ENCODE data around the gene OR10X1.

OR10X1 gene, protein sequence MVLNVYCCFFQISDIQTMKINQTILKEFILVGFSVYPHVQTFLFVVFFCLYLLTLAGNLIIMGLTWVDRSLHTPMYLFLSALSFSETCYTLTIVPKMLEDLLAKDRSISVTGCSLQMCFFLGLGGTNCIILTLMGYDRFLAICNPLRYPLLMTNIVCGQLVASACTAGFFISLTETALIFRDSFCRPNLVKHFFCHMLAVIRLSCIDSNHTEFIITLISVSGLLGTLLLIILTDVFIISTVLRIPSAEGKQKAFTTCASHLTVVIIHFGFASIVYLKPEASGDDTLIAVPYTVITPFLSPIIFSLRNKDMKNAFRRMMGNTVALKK

DNA sequence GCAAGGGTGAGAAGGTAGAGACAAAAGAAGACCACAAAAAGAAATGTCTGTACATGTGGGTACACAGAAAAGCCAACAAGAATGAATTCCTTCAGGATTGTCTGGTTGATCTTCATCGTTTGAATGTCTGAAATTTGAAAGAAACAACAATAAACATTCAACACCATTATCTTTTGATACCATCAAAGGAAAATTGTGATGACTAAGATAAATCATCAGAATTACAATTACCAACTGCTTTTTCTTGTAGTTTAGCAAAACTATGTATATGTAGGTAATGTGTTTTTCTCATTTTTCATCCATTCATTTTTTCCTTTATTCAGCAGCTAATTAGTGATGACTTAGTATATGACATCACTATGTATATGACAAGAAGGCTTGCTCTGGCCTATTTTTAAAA lies at the start of gene OR10X1:
Gene OR10X1, minus strand, starts transcription at position 167 of the 400 bp plus-strand sequence. Its CDS starts 0 bp downstream, at position 167.
- no peak within 1 kb of the TSS for H3K4me3 ChIP-seq (ENCODE audit: low read depth, low read length)
- DNase-seq (ENCODE audit: low read depth): no peak
- TF ChIP-seq, protein P1, sequence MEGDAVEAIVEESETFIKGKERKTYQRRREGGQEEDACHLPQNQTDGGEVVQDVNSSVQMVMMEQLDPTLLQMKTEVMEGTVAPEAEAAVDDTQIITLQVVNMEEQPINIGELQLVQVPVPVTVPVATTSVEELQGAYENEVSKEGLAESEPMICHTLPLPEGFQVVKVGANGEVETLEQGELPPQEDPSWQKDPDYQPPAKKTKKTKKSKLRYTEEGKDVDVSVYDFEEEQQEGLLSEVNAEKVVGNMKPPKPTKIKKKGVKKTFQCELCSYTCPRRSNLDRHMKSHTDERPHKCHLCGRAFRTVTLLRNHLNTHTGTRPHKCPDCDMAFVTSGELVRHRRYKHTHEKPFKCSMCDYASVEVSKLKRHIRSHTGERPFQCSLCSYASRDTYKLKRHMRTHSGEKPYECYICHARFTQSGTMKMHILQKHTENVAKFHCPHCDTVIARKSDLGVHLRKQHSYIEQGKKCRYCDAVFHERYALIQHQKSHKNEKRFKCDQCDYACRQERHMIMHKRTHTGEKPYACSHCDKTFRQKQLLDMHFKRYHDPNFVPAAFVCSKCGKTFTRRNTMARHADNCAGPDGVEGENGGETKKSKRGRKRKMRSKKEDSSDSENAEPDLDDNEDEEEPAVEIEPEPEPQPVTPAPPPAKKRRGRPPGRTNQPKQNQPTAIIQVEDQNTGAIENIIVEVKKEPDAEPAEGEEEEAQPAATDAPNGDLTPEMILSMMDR (conservative IDR thresholded peaks at IDR 0.05; ENCODE audit: low read depth, low read length): no peak

DNA sequence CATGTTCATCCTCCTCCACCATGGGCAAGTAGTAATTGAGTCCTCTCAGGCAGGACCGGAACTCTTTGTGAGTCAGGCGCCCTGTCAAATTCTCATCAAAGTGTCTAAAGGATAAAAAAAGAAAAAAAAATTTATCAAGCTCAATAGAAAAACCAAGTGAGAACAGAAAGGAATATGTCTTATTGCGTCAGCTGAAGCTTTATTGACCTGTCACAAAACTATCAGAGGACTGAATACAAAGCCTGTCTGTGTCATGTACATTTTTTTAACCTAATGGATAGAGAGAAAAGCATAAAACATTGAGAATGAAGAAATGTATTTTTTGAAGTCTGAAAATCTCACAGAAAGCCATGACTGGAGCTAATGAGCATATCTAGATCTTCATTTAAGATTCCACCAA lies 34.1 kb upstream of the OR10X1 start:
- no peak for DNase-seq (ENCODE audit: low read depth)
- TF ChIP-seq, protein P1 (conservative IDR thresholded peaks at IDR 0.05; ENCODE audit: low read depth, low read length): no peak
- no peak overlapping the region for H3K4me3 ChIP-seq (ENCODE audit: low read depth, low read length)

DNA sequence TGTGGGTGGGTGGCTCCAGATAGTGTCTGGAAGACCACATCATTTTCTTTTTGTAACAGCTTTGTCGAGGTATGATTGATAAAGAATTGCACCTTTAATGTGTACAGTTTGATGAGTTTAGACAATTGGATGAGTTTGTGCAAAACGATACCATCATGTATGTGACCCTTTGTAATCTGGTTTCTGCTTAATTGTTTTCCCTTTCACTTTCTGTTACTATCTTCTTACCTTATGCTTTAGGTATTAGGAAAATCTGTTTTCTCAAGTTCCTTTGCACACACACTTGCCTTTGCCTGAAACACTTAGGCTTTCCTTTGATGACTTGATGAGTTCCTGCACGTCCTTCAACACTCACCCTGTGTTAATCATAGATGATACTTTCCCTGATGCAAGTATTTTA lies 32.2 kb upstream of the OR10X1 start:
- DNase-seq (ENCODE audit: low read depth): no peak
- TF ChIP-seq, protein P1 (conservative IDR thresholded peaks at IDR 0.05; ENCODE audit: low read depth, low read length): no peak
- H3K4me3 ChIP-seq (ENCODE audit: low read depth, low read length): no peak overlapping the region

DNA sequence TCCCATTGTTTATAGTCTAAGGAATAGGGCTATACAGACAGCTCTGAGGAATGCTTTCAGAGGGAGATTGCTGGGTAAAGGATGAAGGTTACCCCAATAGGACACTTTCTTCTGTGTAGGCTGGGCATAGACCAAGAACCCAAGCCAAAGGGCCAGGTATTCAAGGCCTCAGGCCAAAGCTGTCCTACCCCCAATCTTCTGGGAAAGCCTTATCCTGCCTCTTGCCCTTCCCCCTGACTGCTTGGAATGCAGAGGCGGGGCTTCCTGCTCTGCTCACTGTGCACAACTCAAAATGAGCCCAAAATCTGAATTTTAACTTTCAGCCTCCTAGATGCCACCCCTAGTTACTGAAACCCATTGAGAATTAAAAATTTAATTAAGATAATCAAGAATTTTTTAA lies 27.6 kb upstream of the OR10X1 start:
- H3K4me3 ChIP-seq (ENCODE audit: low read depth, low read length): no peak overlapping the region
- DNase-seq (ENCODE audit: low read depth): no peak
- TF ChIP-seq, protein P1 (conservative IDR thresholded peaks at IDR 0.05; ENCODE audit: low read depth, low read length): no peak

DNA sequence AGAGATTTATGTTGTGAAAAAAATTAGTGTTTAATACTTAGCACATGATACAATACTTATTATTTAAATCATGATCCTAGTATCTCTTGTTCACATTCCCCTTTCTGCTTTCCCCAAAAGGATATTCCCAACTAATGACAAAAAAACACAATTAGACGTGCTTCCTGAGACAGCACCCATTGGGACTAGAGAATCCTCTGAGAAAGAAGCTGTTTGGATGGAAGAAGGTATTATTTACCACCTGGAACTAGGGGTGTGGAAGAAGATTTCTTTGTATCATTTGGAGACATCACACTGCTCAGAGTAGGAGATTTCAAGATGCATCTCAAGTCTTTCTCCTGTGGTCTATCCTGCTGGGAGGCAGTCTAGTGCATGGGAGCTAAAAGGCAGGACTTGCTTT lies 25.3 kb upstream of the OR10X1 start, which contains the start of gene OR10Z1:
Gene OR10Z1, plus strand, starts transcription at position 301 of the 400 bp plus-strand sequence. CDS start 1,171 bp downstream, outside the sequence.
- TF ChIP-seq, protein P1 (conservative IDR thresholded peaks at IDR 0.05; ENCODE audit: low read depth, low read length): no peak
- no peak within 1 kb of the TSS for H3K4me3 ChIP-seq (ENCODE audit: low read depth, low read length)
- no peak for DNase-seq (ENCODE audit: low read depth)

DNA sequence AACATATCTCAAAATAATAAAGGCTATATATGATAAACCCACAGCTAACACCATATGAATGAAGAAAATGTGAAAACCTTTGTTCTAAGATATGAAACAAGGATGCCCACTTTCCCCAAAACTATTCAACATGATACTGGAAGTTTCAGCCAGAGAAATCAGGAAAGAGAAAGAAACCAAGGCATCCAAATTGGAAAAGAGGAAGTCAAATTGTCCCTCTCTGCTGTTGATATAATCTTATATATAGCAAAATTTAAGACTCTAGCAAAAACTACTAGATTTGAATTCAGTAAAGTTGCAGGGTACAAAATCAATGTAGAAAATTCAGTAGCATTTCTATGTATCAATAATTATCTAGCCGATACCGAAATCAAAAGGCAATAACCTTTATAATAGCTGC lies 21.0 kb upstream of the OR10X1 start:
- H3K4me3 ChIP-seq (ENCODE audit: low read depth, low read length): no peak overlapping the region
- TF ChIP-seq, protein P1 (conservative IDR thresholded peaks at IDR 0.05; ENCODE audit: low read depth, low read length): no peak

DNA sequence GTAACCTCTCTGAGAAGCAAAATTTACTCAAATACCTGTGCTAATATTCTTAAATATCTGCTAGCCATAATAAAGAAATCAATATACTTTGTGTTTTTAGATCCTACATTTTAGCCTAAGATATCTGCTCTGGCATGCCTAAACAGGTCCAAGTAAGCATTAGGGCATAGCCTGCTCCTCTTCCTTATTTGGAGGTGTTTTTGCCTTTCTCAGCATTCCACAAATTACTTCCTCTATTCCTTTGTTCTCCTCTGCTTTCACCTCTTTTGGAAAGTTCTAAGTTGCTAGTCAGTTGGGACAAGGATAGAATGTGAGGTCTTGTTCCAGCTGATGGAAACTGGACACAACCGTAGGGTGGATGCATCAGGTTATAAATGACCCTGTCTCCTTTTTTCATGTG lies 7.2 kb upstream of the OR10X1 start:
- TF ChIP-seq, protein P1 (conservative IDR thresholded peaks at IDR 0.05; ENCODE audit: low read depth, low read length): no peak
- DNase-seq (ENCODE audit: low read depth): no peak
- H3K4me3 ChIP-seq (ENCODE audit: low read depth, low read length): no peak overlapping the region

More for the DNA sequence above, 21.0 kb upstream of the OR10X1 start:
- no peak for DNase-seq (ENCODE audit: low read depth)

Data from choroid plexus epithelial cell (primary cell).